ENCODE data around the gene SLC11A1. TPM values are rescaled to one million over a fixed set of nuclear protein-coding genes. Genes with fewer than 3 reads are reported as not detected.

SLC11A1 gene
- total RNA-seq, 1 donor from 2014 or later: 0.34 TPM

DNA sequence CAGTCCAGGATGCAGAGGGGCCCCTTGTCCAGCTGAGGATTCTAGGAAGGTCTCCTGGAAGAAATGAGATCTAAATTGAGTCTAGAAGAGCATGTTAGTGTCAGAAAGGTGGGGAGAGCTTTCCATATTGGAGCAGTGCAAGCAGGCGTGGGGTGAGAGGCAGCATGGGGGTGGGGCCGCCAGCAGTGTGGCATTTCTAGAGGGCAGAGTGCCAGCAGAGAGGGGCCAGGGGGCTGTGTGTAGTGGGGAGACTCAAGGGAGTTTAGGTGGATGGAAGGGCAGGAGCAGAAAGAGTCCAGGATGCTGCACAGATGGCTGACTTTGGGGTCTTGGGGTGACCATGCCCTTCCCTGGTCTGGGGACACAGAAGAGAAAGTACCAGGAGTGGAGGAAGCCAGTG is 39.0 kb downstream of the SLC11A1 start:
- Mint-ChIP-seq H3K4me3 (ENCODE audit: low read depth) (peak overlapping the region; percentile 48), H3K27ac (peak overlapping the region; percentile 77), H3K27me3 (no peaks in the 10 kb centered on the region), H3K9me3 (ENCODE audit: low read depth) (no peaks in the 10 kb centered on the region), H3K36me3 (ENCODE audit: insufficient read depth) (peaks cover 10% of the 10 kb centered on the region), H3K4me1 (ENCODE audit: low read depth) (peaks cover 37% of the 10 kb centered on the region)
- TF ChIP-seq, protein P1, sequence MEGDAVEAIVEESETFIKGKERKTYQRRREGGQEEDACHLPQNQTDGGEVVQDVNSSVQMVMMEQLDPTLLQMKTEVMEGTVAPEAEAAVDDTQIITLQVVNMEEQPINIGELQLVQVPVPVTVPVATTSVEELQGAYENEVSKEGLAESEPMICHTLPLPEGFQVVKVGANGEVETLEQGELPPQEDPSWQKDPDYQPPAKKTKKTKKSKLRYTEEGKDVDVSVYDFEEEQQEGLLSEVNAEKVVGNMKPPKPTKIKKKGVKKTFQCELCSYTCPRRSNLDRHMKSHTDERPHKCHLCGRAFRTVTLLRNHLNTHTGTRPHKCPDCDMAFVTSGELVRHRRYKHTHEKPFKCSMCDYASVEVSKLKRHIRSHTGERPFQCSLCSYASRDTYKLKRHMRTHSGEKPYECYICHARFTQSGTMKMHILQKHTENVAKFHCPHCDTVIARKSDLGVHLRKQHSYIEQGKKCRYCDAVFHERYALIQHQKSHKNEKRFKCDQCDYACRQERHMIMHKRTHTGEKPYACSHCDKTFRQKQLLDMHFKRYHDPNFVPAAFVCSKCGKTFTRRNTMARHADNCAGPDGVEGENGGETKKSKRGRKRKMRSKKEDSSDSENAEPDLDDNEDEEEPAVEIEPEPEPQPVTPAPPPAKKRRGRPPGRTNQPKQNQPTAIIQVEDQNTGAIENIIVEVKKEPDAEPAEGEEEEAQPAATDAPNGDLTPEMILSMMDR (IDR thresholded peaks at IDR 0.05; ENCODE audit: unreplicated experiment): no peak
- DNase-seq (ENCODE audit: low spot score, unreplicated experiment): no peak

DNA sequence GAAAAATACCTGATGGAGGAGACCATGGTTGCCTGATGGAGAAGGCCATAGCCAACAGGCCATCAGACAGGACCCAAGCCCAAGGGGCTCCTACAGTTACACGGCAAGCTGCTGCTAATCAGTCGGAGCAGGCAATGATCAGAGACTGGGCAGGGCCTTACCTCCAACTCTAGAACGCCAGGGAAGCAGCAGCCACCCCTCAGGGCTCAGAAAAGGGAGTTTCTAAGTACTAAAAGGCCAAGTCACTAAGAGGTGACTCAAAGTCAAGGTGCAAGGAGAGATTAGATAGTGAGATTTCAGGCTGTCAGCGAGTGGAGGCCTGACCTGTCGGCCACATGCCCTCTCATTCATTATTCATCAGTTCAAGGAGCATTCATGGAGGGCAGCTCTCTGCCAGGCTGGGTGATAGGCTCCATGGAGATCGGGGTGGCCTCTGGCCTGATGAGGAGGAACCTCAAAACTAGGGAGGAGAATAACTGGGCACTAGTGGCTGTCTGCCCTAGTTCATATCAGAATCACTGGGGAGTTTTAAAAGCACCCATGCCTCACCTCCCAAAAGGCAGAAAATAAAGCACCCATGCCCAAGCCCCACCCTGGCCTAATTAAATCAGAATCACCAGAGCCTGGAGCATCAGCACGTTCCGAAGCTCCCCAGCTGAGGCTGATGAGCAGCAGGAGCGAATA is 40.5 kb downstream of the SLC11A1 start:
- Mint-ChIP-seq H3K36me3 (ENCODE audit: insufficient read depth) (peaks cover 13% of the 10 kb centered on the region), H3K9me3 (ENCODE audit: low read depth) (no peaks in the 10 kb centered on the region), H3K4me3 (ENCODE audit: low read depth) (peak overlapping the region; percentile 35), H3K4me1 (ENCODE audit: low read depth) (peaks cover 37% of the 10 kb centered on the region), H3K27ac (peak overlapping the region; percentile 65), H3K27me3 (no peaks in the 10 kb centered on the region)
- DNase-seq (ENCODE audit: low spot score, unreplicated experiment): no peak
- TF ChIP-seq, protein P1 (IDR thresholded peaks at IDR 0.05; ENCODE audit: unreplicated experiment): no peak

DNA sequence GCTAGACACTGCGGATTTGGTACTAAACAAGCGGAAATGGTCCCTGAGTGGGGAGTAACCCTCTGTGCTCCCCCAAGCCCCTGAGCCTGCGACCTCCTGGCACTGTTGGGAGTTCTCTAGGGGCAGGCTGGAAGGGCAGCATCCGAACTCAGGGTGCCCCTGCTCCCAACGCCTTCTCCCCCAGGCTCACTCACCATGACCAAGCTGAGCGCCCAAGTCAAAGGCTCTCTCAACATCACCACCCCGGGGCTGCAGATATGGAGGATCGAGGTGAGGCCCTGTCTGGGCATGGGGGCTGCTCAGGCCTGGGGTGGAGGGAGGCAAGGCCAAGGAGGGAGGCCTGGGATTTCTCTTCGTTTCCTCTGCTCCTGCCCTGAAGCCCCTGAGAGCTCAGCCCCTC is 41.5 kb downstream of the SLC11A1 start:
- Mint-ChIP-seq H3K36me3 (ENCODE audit: insufficient read depth) (peaks cover 18% of the 10 kb centered on the region), H3K27ac (peak overlapping the region; percentile 10), H3K4me3 (ENCODE audit: low read depth) (no peak overlapping the region), H3K4me1 (ENCODE audit: low read depth) (peaks cover 33% of the 10 kb centered on the region), H3K9me3 (ENCODE audit: low read depth) (no peaks in the 10 kb centered on the region), H3K27me3 (no peaks in the 10 kb centered on the region)
- TF ChIP-seq, protein P1 (IDR thresholded peaks at IDR 0.05; ENCODE audit: unreplicated experiment): no peak
- DNase-seq (ENCODE audit: low spot score, unreplicated experiment): no peak

DNA sequence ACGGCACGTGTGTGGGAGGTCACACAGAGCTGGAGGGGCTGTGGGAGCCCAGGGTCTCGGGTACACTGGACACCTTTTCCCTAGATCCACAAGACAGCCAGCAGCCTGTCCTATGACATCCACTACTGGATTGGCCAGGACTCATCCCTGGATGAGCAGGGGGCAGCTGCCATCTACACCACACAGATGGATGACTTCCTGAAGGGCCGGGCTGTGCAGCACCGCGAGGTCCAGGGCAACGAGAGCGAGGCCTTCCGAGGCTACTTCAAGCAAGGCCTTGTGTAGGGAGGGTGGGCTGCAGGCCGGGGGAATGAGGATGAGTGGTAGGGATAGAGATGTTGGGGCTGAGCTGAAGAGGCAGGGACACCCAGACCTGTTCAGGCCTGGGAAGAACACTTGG is 43.5 kb downstream of the SLC11A1 start:
- Mint-ChIP-seq H3K4me1 (ENCODE audit: low read depth) (peaks cover 21% of the 10 kb centered on the region), H3K27ac (peak overlapping the region; percentile 57), H3K36me3 (ENCODE audit: insufficient read depth) (peaks cover 25% of the 10 kb centered on the region), H3K9me3 (ENCODE audit: low read depth) (no peaks in the 10 kb centered on the region), H3K27me3 (no peaks in the 10 kb centered on the region), H3K4me3 (ENCODE audit: low read depth) (no peak overlapping the region)
- no peak for DNase-seq (ENCODE audit: low spot score, unreplicated experiment)
- TF ChIP-seq, protein P1 (IDR thresholded peaks at IDR 0.05; ENCODE audit: unreplicated experiment): no peak

DNA sequence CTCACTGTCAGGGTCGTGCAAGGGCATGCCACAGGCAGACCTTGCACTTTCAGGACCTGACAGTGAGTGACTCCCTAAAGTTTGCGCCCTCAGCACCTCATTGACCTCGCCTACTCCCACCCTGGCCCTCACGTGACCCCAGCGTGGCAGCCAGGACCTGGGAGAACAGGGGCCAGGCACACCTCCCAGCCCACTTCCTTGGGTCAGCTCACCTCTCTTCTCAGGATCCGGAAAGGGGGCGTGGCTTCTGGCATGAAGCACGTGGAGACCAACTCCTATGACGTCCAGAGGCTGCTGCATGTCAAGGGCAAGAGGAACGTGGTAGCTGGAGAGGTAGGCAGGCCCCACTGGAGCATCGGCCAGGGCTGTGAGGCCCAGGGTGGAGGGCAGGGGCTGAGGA is 45.7 kb downstream of the SLC11A1 start:
- H3K36me3 Mint-ChIP-seq (ENCODE audit: insufficient read depth): peaks cover 32% of the 10 kb centered on the region
- H3K27me3 Mint-ChIP-seq: no peaks in the 10 kb centered on the region
- DNase-seq (ENCODE audit: low spot score, unreplicated experiment): no peak

More for the DNA sequence above, 45.7 kb downstream of the SLC11A1 start:
- TF ChIP-seq, protein P1 (IDR thresholded peaks at IDR 0.05; ENCODE audit: unreplicated experiment): no peak
- Mint-ChIP-seq H3K9me3 (ENCODE audit: low read depth) (no peaks in the 10 kb centered on the region), H3K4me3 (ENCODE audit: low read depth) (no peak overlapping the region), H3K4me1 (ENCODE audit: low read depth) (peaks cover 4% of the 10 kb centered on the region), H3K27ac (no peak overlapping the region)

Data from progenitor cell of endocrine pancreas (in vitro differentiated cells).